ENCODE measurements around the gene IQGAP2. TPM values are rescaled to one million over a fixed set of nuclear protein-coding genes. Genes with fewer than 3 reads are reported as not detected.
A peak's percentile ranks its signal among the peaks of the same experiment; 100 is the strongest.

The IQGAP2 gene
- total RNA-seq, 2 donors from 2014 or later, result 15.3 to 17.6 TPM

- DNase-seq (ENCODE audit: low spot score), result no peak
- TF ChIP-seq CTCF (IDR thresholded peaks at IDR 0.05), result no peak
- H3K27ac ChIP-seq, result no peak overlapping the region
- H3K9me3 ChIP-seq, result no peaks in the 10 kb centered on the region
- no peak for ATAC-seq (ENCODE audit: insufficient number of reproducible peaks, low FRiP score, low read depth)
- no peaks in the 10 kb centered on the region for H3K4me1 ChIP-seq (ENCODE audit: control insufficient read depth in 1 of 2, low read depth in 2 of 2)
- no peaks in the 10 kb centered on the region for H3K27me3 ChIP-seq (replicated peaks; ENCODE audit: insufficient read depth)
- H3K36me3 ChIP-seq, result no peaks in the 10 kb centered on the region
- H3K4me3 ChIP-seq, result no peak overlapping the region
Measured at GRCh38 chr5:76625087-76625815, 222.2 kb downstream of the IQGAP2 start.

GRCh38 chr5:76626738-76627137 is 223.7 kb downstream of the IQGAP2 start:
- DNase-seq (ENCODE audit: low spot score) (no peak), ATAC-seq (ENCODE audit: insufficient number of reproducible peaks, low FRiP score, low read depth) (no peak)
- no peak overlapping the region for H3K27ac ChIP-seq
- no peaks in the 10 kb centered on the region for H3K36me3 ChIP-seq
- no peaks in the 10 kb centered on the region for H3K27me3 ChIP-seq (replicated peaks; ENCODE audit: insufficient read depth)
- H3K4me3 ChIP-seq, result no peak overlapping the region
- no peaks in the 10 kb centered on the region for H3K9me3 ChIP-seq
- TF ChIP-seq CTCF (IDR thresholded peaks at IDR 0.05), result no peak
- H3K4me1 ChIP-seq (ENCODE audit: control insufficient read depth in 1 of 2, low read depth in 2 of 2), result no peaks in the 10 kb centered on the region

GRCh38 chr5:76634661-76635060 is 231.6 kb downstream of the IQGAP2 start:
- no peak for ATAC-seq (ENCODE audit: insufficient number of reproducible peaks, low FRiP score, low read depth)

GRCh38 chr5:76637490-76637889 is 234.4 kb downstream of the IQGAP2 start:
- ATAC-seq (ENCODE audit: insufficient number of reproducible peaks, low FRiP score, low read depth) (no peak), DNase-seq (ENCODE audit: low spot score) (no peak)
- H3K4me3 ChIP-seq, result no peak overlapping the region
- no peaks in the 10 kb centered on the region for H3K9me3 ChIP-seq
- no peaks in the 10 kb centered on the region for H3K27me3 ChIP-seq (replicated peaks; ENCODE audit: insufficient read depth)
- no peaks in the 10 kb centered on the region for H3K36me3 ChIP-seq
- TF ChIP-seq CTCF (IDR thresholded peaks at IDR 0.05), result no peak
- H3K27ac ChIP-seq, result no peak overlapping the region
- peaks cover 0 to 17% of the 10 kb centered on the region in 2 donors for H3K4me1 ChIP-seq (ENCODE audit: control insufficient read depth in 1 of 2, low read depth in 2 of 2)

More at GRCh38 chr5:76634661-76635060, 231.6 kb downstream of the IQGAP2 start:
- TF ChIP-seq CTCF (IDR thresholded peaks at IDR 0.05), result no peak
- H3K27me3 ChIP-seq (replicated peaks; ENCODE audit: insufficient read depth), result no peaks in the 10 kb centered on the region
- H3K27ac ChIP-seq, result no peak overlapping the region
- H3K9me3 ChIP-seq, result no peaks in the 10 kb centered on the region
- H3K4me1 ChIP-seq (ENCODE audit: control insufficient read depth in 1 of 2, low read depth in 2 of 2), result peaks cover 0 to 17% of the 10 kb centered on the region in 2 donors
- no peak overlapping the region for H3K4me3 ChIP-seq
- no peak for DNase-seq (ENCODE audit: low spot score)
- H3K36me3 ChIP-seq, result no peaks in the 10 kb centered on the region

- ATAC-seq (ENCODE audit: insufficient number of reproducible peaks, low FRiP score, low read depth), result no peak
- DNase-seq (ENCODE audit: low spot score), result no peak
- TF ChIP-seq CTCF (IDR thresholded peaks at IDR 0.05), result no peak
- peak overlapping the region; percentile 8 for H3K4me3 ChIP-seq
- H3K9me3 ChIP-seq, result no peaks in the 10 kb centered on the region
- H3K27me3 ChIP-seq (replicated peaks; ENCODE audit: insufficient read depth), result no peaks in the 10 kb centered on the region
- no peak overlapping the region for H3K27ac ChIP-seq
- H3K36me3 ChIP-seq, result no peaks in the 10 kb centered on the region
- peaks cover 0 to 17% of the 10 kb centered on the region in 2 donors for H3K4me1 ChIP-seq (ENCODE audit: control insufficient read depth in 1 of 2, low read depth in 2 of 2)
Measured at GRCh38 chr5:76638479-76638878, 235.4 kb downstream of the IQGAP2 start.
